OCI-LY1 (cell line): Measurements from ENCODE around the gene BRD1.

Source experiments
- CTCF ChIP-seq: fragments of 200-600 bp; sonication (generic), shearing (Covaris generic); IDR thresholded peaks from 2 replicates; pipeline ENCODE4 v1.5.1; 2017; ENCODE audit warnings: mild to moderate bottlenecking, antibody characterized with exemption, low read length, moderate library complexity, mixed read lengths
- EZH2 ChIP-seq: fragments of 200-600 bp; sonication (generic), shearing (Covaris generic); IDR thresholded peaks from 2 replicates; pipeline ENCODE4 v1.8.0; 2017; ENCODE audit warnings: borderline replicate concordance, mixed run types, mild to moderate bottlenecking, antibody characterized with exemption, low read length, moderate library complexity, mixed read lengths

DNA sequence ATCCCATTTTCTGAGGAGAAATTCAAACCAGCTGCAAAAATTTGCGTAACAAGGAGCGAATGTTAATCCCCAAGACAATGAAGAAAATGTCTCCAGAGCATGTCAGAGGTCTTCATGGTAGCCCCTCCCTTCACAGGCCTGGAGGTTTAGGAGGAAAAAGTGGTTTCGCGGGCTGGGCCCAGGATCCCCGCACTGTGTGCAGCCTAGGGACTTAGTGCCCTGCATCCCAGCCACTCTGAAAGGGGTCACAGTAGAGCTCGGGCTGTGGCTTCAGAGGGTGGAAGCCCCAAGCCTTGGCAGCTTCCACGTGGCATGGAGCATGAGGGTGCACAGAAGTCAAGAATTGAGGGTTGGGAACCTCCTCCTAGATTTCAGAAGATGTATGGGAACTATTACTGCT lies 87.4 kb downstream of the BRD1 start:
- TF ChIP-seq CTCF (no peak), EZH2 (no peak)
